Right lobe of liver (tissue), 6 donors: Measurements from ENCODE around the gene MRPS33. TPM values are rescaled to one million over a fixed set of nuclear protein-coding genes. Genes with fewer than 3 reads are reported as not detected.

Experiments used
- ATAC-seq, 4 donors: fragments of 200-7000 bp; cut with Tn5 transposase; one replicate each; pipeline ENCODE4 v1.9.1; 2020; ENCODE audit warnings: mild to moderate bottlenecking in 4 of 4, moderate library complexity in 4 of 4
- DNase-seq, 3 donors: peaks; one replicate each; pipeline ENCODE4 v3.0.0-alpha.2; 2020
- H3K27ac ChIP-seq, 3 donors: fragments of 200-600 bp; one replicate each; pipeline ENCODE4 v1.8.0; 2022
- H3K27me3 ChIP-seq, 2 donors: fragments of 200-600 bp; one replicate each; pipeline ENCODE4 v1.8.0; 2022
- H3K36me3 ChIP-seq, 4 donors: fragments of 200-600 bp; sonication (generic) in 1 of 4; one replicate each; pipeline versions ENCODE4 v1.5.1 to v1.8.0; 2017 to 2022; ENCODE audit warnings: control low read depth in 1 of 4
- H3K4me1 ChIP-seq, 4 donors: fragments of 200-600 bp; sonication (generic) in 1 of 4; one replicate each; pipeline versions ENCODE4 v1.5.1 to v1.8.0; 2017 to 2022; ENCODE audit warnings: control low read depth in 1 of 4
- H3K4me3 ChIP-seq, 3 donors: fragments of 200-600 bp; one replicate each; pipeline ENCODE4 v1.8.0; 2022
- H3K9me3 ChIP-seq, 4 donors: fragments of 200-600 bp; sonication (generic) in 1 of 4; one replicate each; pipeline versions ENCODE4 v1.5.1 to v1.8.0; 2017 to 2022; ENCODE audit warnings: control low read depth in 1 of 4
- POLR2A ChIP-seq: fragments of 450-650 bp; IDR thresholded peaks from one replicate; pipeline ENCODE4 v1.6.1; 2017; ENCODE audit warnings: antibody characterized with exemption, mild to moderate bottlenecking
- WGBS: methylation state at CpG from one replicate; pipeline ENCODE4 v1.1.6; 2018; ENCODE audit warnings: low coverage, low lambda C conversion rate; ENCODE audit not compliant: insufficient coverage; ENCODE audit errors: missing lambda C conversion rate; 5-methylcytosine and 5-hydroxymethylcytosine counted together
- intact Hi-C, 2 donors: fragments of 100-400 bp; cut with DNase I; formaldehyde crosslinking; loops; one replicate each; pipeline versions ENCODE4 v1.11.2 to v1.14.1; 2022
- long read RNA-seq: library from polyadenylated mRNA; unstranded; transcript quantifications from one replicate; pipeline ENCODE4 v2.0.0, GENCODE V29; 2019
- total RNA-seq, 6 experiments: library from RNA; depleted of rRNA in 2 of 6; stranded (reverse); fragments of >200 nt in 2 of 6; fragmentation: NEBNext Ultra II Directional in 3 of 6; extraction: Animal tissue kit (Norgen Biotek cat#: 25700) in 3 of 6; gene quantifications; one replicate each; pipeline versions ENCODE4 v1.1.0 to v1.2.4, GENCODE V29; 2016 to 2023
- TF ChIP-seq, protein P1 (sequence below), 4 donors: fragments of 200-600 bp in 3 of 4; fragments of 450-650 bp in 1 of 4; IDR thresholded peaks; one replicate each; pipeline versions ENCODE4 v1.5.1 to v1.8.0; 2016 to 2022; ENCODE audit warnings: antibody characterized with exemption in 4 of 4, mild to moderate bottlenecking in 2 of 4
- donor health status: DM: no; HTN: yes; CAD: no.
- donor health status: DM: no; HTN: no; CAD: no.
- donor health status: DM: no; HTN: no; CAD: no.
- donor health status: DM: no; HTN: yes; CAD: no.
- donor health status: DM: no; HTN: yes; CAD: no.

The MRPS33 gene
- total RNA-seq: 10 to 100 TPM; 26.0 to 44.4 (median 31.1) TPM
- long read RNA-seq, full-length matches to known transcripts: 19 of 20 reads
- long read RNA-seq, partial matches to known transcripts: 1 of 20 reads
- long read RNA-seq, other reads (novel, unspliced or antisense): 0 of 20 reads

GRCh38 chr7:141014524-141015395, at the start of gene MRPS33:
Gene MRPS33 (minus strand): TSS chr7:141014952. CDS start chr7:141010633, 4,319 bp downstream.
- H3K27me3 ChIP-seq: no peaks in the 10 kb centered on the region
- 0% methylated on average over 40 of the region's 47 CpGs for WGBS
- H3K27ac ChIP-seq: peak within 1 kb of the TSS; percentile 76 to 85 (median 81)
- peak; percentile 95 to 98 (median 97) for DNase-seq
- H3K4me3 ChIP-seq: peak within 1 kb of the TSS; percentile 63 to 79 (median 69)
- ATAC-seq: peak; percentile 99 to 100 (median 99)
- H3K4me1 ChIP-seq: peaks cover 0 to 19% (median 5%) of the 10 kb centered on the region in 4 donors
- H3K36me3 ChIP-seq: peaks cover 0 to 3% (median 1%) of the 10 kb centered on the region in 4 donors
- TF ChIP-seq, protein P1, sequence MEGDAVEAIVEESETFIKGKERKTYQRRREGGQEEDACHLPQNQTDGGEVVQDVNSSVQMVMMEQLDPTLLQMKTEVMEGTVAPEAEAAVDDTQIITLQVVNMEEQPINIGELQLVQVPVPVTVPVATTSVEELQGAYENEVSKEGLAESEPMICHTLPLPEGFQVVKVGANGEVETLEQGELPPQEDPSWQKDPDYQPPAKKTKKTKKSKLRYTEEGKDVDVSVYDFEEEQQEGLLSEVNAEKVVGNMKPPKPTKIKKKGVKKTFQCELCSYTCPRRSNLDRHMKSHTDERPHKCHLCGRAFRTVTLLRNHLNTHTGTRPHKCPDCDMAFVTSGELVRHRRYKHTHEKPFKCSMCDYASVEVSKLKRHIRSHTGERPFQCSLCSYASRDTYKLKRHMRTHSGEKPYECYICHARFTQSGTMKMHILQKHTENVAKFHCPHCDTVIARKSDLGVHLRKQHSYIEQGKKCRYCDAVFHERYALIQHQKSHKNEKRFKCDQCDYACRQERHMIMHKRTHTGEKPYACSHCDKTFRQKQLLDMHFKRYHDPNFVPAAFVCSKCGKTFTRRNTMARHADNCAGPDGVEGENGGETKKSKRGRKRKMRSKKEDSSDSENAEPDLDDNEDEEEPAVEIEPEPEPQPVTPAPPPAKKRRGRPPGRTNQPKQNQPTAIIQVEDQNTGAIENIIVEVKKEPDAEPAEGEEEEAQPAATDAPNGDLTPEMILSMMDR (IDR thresholded peaks at IDR 0.05): peak in 3 of 4 donors; percentile 44 to 68 (median 52)
- peak; percentile 82 for TF ChIP-seq POLR2A
- intact Hi-C loops: loop anchor here (10.0 kb wide), 1 partner anchor 200 kb away; no protein-coding TSS in a partner anchor
- H3K9me3 ChIP-seq: no peaks in the 10 kb centered on the region

DNA sequence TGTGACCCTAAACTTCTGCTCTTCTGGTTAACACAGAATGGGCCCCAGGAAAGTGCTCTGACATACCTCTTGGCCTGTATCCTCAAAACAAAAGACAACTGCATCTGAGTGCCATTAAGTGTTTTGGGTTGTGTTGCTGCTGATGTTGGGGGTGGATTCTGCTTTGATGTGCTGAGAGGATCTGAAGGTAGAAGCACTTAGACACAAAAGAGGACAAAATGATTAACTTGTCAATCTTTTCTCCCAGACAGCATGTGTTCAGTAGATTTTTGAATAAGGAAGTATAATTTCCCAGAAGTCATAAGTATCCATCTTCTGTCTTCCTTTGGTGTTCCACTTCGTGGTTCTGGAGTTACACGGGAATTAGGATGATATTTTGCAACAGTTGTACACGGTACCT, 43.0 kb upstream of the MRPS33 start:
- H3K4me3 ChIP-seq: no peak overlapping the region
- ATAC-seq (no peak), DNase-seq (no peak)
- intact Hi-C loops: no loop called here
- no peak for TF ChIP-seq POLR2A
- no peaks in the 10 kb centered on the region for H3K4me1 ChIP-seq
- H3K36me3 ChIP-seq: no peaks in the 10 kb centered on the region
- H3K9me3 ChIP-seq: no peaks in the 10 kb centered on the region
- no peak overlapping the region for H3K27ac ChIP-seq
- no peaks in the 10 kb centered on the region for H3K27me3 ChIP-seq
- WGBS: 88% methylated on average over 3 of the region's 3 CpGs

DNA sequence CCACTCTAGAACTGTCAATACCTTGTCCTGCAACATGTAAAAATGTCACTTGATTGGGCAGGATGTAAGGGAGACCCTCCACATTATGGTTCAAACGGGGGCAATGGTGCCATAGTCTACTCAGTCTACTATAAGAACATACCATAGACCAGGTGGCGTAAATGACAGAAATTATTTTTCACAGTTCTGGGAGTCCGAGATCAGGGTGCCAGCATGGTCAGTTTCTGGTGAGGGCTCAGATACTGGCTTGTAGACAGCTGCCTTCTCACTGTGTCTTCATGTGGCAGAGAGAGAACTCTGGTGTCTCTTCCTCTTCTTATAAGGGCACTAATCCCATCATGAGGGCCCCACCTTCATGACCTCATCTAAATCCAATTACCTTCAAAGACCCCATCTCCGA, 40.4 kb upstream of the MRPS33 start:
- H3K4me3 ChIP-seq: no peak overlapping the region
- H3K4me1 ChIP-seq: no peaks in the 10 kb centered on the region
- DNase-seq (no peak), ATAC-seq (no peak)
- intact Hi-C loops: no loop called here
- TF ChIP-seq POLR2A: no peak
- TF ChIP-seq, protein P1 (IDR thresholded peaks at IDR 0.05): no peak
- no peaks in the 10 kb centered on the region for H3K36me3 ChIP-seq
- H3K27ac ChIP-seq: no peak overlapping the region
- H3K9me3 ChIP-seq: no peaks in the 10 kb centered on the region
- H3K27me3 ChIP-seq: no peaks in the 10 kb centered on the region
- WGBS: 68% methylated on average over 2 of the region's 4 CpGs

- H3K9me3 ChIP-seq: no peaks in the 10 kb centered on the region
- no peak for TF ChIP-seq POLR2A
- TF ChIP-seq, protein P1 (IDR thresholded peaks at IDR 0.05): no peak
- no peak overlapping the region for H3K27ac ChIP-seq
- no peak overlapping the region for H3K4me3 ChIP-seq
- no peaks in the 10 kb centered on the region for H3K4me1 ChIP-seq
- no peak for DNase-seq
- H3K27me3 ChIP-seq: no peaks in the 10 kb centered on the region
- no peak for ATAC-seq
- intact Hi-C loops: no loop called here
- no peaks in the 10 kb centered on the region for H3K36me3 ChIP-seq
- 61% methylated on average over 8 of the region's 9 CpGs for WGBS
Measured at GRCh38 chr7:141053626-141054025, 38.9 kb upstream of the MRPS33 start.
